GM18867 (cell line): ENCODE measurements around the gene FOLR2.

ENCODE experiments used
- ATAC-seq: cut with Tn5 transposase; IDR thresholded peaks from one replicate; pipeline ENCODE4 v1.9.1; 2021; ENCODE audit warnings: mild to moderate bottlenecking, moderate library complexity; ENCODE audit not compliant: unreplicated experiment

FOLR2 gene

DNA sequence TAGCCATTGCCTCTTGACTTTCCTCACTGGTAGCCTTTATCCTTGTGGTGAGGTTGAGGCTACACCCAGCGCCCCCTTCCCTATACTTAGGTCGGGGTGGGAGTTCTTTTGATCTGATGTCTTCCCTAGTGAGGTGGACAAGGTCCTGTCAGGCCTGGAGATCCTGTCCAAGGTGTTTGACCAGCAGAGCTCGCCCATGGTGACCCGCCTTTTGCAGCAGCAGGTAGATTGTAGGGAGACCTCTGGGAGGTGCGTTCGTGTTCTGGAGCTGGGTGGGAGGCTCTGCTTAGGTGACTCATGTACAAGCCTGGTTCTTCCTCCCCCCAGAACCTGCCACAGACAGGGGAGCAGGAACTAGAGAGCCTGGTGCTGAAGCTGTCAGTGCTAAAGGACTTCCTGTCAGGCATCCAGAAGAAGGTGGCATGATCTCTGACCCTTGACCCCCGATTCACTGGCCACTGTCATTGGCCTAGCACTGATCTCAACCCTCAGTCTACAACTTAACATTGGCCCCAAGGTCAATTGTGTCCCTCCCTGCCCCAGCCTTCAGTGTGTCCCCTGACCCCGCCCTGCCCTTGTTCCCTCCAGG, 12.8 kb downstream of the FOLR2 start:
- no peak for ATAC-seq

DNA sequence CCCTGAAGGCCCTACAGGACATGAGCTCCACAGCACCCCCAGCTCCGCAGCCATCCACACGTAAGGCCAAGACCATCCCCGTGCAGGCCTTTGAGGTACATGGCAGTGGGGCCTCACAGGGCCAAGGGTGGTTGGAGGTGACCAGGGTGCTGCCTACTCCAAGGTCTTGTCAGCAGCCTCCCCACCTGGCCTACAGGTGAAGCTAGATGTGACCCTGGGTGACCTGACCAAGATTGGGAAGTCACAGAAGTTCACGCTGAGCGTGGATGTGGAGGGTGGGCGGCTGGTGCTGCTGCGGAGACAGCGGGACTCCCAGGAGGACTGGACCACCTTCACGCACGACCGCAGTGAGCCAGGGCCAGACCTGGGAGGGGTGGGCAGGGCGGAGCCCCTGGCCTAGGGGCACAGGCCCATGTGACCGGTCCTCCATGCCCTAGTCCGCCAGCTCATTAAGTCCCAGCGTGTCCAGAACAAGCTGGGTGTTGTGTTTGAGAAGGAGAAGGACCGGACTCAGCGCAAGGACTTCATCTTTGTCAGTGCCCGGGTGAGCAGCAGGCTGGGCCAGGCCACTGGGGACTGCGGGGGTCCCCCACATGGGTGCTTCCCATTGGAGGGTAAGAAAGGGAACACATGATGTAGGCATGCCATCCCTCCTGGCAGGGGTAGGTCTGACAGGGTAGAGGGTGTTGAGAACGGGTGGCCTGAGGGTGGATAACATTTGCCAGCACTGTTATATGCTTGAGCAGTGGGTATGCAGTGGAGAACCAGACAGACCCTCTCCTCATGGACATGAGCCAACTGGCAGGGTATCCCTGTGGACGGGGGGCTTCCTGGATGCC, 13.6 kb downstream of the FOLR2 start:
- no peak for ATAC-seq

DNA sequence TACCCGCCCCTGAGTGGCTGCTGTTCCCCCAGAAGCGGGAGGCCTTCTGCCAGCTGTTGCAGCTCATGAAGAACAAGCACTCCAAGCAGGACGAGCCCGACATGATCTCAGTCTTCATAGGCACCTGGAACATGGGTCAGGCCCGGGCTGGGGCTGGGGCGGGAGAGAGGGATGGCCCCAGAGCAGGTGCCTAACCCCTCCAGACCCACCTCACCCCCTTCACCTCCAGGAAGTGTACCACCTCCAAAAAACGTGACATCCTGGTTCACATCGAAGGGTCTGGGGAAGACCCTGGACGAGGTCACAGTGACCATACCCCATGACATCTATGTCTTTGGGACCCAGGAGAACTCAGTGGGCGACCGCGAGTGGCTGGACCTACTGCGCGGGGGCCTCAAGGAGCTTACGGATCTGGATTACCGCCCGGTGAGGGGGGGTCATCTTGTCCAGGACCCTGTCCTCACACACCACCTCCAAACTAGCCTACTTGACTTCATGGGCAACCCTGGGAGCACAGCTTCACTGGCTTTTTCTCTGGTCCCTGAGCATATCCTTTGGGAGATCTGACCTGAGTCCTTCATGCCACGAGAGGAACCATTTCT, 14.3 kb downstream of the FOLR2 start:
- no peak for ATAC-seq

- no peak for ATAC-seq
These were observed 15.0 kb downstream of the FOLR2 start for GRCh38 chr11:72231396-72232259.

GRCh38 chr11:72232260-72233055, 15.9 kb downstream of the FOLR2 start:
- no peak for ATAC-seq

DNA sequence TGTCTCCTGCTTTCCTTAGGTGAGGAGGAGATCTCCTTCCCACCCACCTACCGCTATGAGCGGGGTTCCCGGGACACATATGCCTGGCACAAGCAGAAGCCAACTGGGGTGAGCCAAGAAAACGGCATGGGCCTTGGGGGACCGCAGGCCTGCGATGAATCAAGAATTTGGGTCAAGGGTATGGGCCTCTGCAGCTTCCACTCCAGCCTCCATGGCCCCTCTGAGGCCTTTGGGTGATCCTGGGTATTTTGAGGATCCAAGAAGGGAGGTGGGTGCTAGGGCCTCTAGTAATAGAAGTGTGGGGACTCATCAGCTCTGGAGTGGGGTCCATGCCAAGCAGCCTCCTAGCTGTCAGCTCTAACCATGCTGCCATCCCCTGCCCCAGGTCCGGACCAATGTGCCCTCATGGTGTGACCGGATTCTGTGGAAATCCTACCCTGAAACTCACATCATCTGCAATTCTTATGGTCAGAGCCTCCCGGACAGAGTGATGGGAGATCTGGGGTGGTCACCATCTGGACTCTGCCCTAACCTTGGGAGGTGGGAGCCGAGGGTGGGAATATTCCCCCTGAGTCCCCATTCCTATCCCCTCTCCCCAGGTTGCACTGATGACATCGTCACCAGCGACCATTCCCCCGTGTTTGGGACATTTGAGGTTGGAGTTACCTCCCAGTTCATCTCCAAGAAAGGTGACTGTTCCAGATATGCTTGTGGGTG, 16.6 kb downstream of the FOLR2 start:
- no peak for ATAC-seq

GRCh38 chr11:72233773-72234513, 17.3 kb downstream of the FOLR2 start:
- ATAC-seq = no peak

DNA sequence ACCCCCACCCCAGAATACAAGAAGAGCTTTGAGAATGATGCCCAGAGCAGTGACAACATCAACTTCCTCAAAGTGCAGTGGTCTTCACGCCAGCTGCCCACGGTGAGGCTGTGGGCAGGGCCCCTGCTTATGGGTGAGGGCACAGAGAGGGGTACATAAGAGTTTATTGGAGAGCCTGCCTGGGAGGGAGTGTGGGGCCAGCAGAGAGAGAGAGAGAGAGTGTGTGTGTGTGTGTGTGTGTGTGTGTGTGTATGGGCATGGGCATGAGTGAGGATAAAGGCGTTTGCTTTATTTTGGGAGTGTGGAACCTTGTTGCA, 17.9 kb downstream of the FOLR2 start:
- no peak for ATAC-seq

- ATAC-seq = no peak
These were observed 18.3 kb downstream of the FOLR2 start for GRCh38 chr11:72234920-72235319.

- no peak for ATAC-seq
These were observed 18.9 kb downstream of the FOLR2 start for GRCh38 chr11:72235351-72236057.

- ATAC-seq = no peak
These were observed 19.6 kb downstream of the FOLR2 start for GRCh38 chr11:72236083-72236697.

- no peak for ATAC-seq
These were observed 20.1 kb downstream of the FOLR2 start for GRCh38 chr11:72236774-72237111.

GRCh38 chr11:72237112-72237931, 20.7 kb downstream of the FOLR2 start:
- ATAC-seq = no peak

DNA sequence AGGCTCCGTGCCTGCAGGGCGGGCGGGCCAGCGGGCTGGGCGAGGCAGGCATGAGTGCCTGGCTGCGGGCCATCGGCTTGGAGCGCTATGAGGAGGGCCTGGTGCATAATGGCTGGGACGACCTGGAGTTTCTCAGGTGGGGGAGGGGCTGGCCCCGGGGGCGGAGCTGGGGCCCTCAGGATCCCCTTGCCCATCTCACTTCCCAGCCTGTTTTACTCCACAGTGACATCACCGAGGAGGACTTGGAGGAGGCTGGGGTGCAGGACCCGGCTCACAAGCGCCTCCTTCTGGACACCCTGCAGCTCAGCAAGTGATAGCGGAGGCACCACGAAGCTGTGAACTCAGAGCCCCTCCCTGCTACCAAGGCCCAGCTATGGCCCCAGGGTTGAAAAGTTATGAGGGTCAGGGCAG, 21.5 kb downstream of the FOLR2 start:
- no peak for ATAC-seq

DNA sequence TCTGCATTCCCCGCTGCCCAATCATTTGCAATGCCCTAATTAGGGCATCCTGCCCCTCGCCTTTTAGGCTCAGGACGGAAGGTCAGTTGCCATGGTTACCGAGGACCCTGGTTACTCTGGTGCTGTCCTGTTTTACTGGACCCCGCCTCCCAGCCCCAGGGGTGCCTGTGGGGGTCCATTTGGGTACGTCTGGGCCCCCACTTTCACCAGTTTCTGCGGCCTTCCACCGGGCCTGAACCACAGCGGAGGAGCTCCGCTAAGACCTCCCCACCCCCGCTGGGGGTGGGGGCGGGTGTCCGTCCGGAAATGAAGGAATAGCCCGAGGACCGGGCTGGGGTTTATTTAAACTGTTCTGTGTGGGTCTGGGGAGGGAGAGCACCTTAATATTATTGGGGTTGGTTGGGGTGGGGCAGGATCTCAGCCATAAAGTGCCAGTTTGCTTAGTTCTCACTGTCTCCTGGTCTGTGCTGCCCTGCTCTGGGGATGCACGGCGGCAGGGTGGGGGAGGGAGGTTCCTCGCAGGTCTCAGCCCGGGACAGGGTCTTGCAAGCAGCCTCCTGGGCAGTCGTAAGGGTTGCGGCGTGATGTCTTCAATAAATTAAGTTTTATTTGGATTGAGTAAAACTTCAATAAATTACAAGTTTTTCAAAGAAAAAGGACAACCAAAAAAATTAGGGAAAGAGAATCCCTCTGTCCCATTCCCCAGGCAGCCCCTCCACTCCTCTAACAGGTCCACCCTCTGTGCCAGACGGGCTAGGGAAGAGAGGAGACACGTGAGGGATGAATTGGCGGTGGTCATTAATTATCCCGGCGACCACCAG, 22.1 kb downstream of the FOLR2 start:
- ATAC-seq = no peak

DNA sequence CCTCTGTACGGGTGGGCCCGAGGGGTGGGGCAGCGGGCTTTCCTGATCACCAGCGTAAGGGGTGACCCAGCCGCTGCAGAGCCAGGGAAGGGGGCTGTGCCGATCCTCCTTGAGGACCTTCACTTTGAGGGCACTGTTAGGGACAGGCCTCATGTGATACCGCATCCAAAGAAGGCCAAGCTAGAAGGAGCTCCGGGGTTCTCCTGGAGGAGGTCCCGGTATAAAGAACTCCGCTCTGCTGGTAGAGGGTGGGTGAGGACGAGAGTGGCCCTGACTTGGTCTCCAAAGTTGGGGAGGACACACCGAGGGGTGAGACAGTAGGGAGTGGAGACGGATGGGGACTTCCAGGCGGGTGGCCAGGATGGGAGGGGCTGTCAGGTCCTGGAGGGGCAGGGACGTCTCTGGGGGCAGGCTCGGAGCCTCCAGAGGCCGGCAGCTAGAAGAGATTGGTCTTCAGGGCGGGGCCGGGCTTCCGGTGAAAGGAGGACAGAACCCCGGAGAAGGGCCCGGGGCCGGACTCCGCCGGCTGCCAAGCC, 22.8 kb downstream of the FOLR2 start:
- no peak for ATAC-seq
